ENCODE data around the gene TP53I3.
A peak's percentile ranks its signal among the peaks of the same experiment; 100 is the strongest.
"Not testable (repeated sequence)": the region's sequence is repeated elsewhere in the genome, so short reads cannot be mapped to it uniquely, and the experiment has no call there.

TP53I3 gene

DNA sequence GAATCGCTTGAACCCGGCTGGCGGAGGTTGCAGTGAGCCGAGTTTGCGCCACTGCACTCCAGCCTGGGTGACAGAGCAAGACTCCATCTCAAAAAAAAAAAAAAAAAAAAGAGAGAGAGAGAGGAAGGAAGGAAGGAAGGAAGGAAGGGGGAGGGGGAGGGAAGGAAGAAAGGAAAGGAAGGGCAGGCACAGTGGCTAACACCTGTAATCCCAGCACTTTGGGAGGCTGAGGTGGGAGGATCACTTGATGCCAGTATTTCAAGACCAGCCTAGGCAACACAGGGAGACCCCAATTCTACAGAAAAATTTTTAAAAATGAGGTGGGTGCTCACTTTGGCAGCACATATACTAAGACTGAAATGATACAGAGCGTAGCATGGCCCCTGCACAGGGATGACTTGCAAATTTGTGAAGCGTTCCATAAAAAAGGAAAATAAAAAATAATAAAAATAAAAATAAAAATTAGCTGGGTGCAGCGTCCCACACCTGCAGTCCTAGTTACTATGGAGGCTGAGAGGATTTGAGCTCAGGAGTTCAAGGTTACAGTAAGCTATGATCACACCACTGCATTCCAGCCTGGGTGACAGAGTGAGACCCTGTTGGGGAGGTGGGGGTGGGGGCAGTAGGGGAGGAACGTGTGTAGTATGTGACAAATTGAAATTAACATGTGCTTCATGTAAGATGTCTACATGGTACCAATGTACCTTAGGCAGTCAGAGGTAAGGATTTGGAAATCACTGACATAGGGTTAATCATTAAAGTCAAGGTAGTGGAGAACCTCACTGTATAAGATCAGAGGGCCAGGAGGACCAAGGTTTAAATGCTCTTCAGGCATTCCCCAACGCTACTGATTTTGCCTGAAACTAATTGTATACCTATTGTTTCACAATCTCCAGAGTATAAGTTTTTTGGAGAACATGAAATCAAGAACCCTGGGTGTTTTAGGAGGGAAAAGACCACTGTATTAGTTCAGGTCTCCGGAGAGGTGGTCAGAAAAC lies 38.8 kb downstream of the TP53I3 start:
- Histone ChIP-seq H2AK5ac (ENCODE audit: low read depth, low read length) (no peak overlapping the region), H4K8ac (ENCODE audit: low read depth, low read length) (no peak overlapping the region), H3K14ac (ENCODE audit: low read length) (no peak overlapping the region), H3K9ac (ENCODE audit: low read depth, low read length, poor library complexity) (no peak overlapping the region), H3K79me1 (ENCODE audit: low read depth, low read length) (peaks cover 4% of the 10 kb centered on the region), H2BK120ac (ENCODE audit: low read depth, low read length) (no peak overlapping the region), H2AFZ (ENCODE audit: low read length) (no peak overlapping the region), H3K36me3 (replicated peaks in 1 of 2; ENCODE audit: control insufficient read depth in 2 of 2, insufficient read depth in 2 of 2, low read length in 2 of 2) (peaks cover 0 to 15% of the 10 kb centered on the region in 2 donors), H3K27me3 (ENCODE audit: control insufficient read depth in 3 of 3, insufficient read depth in 3 of 3, low read depth in 1 of 3, low read length in 3 of 3) (peaks cover 0 to 8% (median 0%) of the 10 kb centered on the region in 3 experiments), H3K4me1 (ENCODE audit: control insufficient read depth in 2 of 2, insufficient read depth in 1 of 2, low read depth in 1 of 2, low read length in 2 of 2) (peaks cover 2 to 5% of the 10 kb centered on the region in 2 donors), H3K4ac (ENCODE audit: low read length) (no peak overlapping the region), H2BK15ac (ENCODE audit: low read length) (no peak overlapping the region), H3K18ac (ENCODE audit: low read length) (no peak overlapping the region), H3K23ac (ENCODE audit: low read depth, low read length, poor library complexity) (no peak overlapping the region), H3K27ac (replicated peaks; ENCODE audit: low read length) (no peak overlapping the region), H3K4me2 (ENCODE audit: insufficient read depth, low read length, poor library complexity, severe bottlenecking) (peak overlapping the region; percentile 33), H3K9me3 (replicated peaks in 1 of 2; ENCODE audit: control insufficient read depth in 2 of 2, insufficient read depth in 1 of 2, low read depth in 1 of 2, low read length in 2 of 2) (no peaks in the 10 kb centered on the region), H4K91ac (ENCODE audit: low read depth, low read length, poor library complexity) (no peak overlapping the region), H2BK5ac (ENCODE audit: low read length) (no peak overlapping the region), H2BK12ac (ENCODE audit: low read length) (no peak overlapping the region), H3K4me3 (ENCODE audit: low read length in 2 of 2) (peak overlapping the region in 1 of 2 donors; percentile 70)
- DNase-seq (ENCODE audit: low spot score): no peak
- WGBS, 2 donors (ENCODE audit: extremely low coverage in 2 of 2, insufficient read length in 2 of 2, insufficient replicate concordance in 1 of 2): no CpG with 5 or more reads among the region's 11 CpGs

DNA sequence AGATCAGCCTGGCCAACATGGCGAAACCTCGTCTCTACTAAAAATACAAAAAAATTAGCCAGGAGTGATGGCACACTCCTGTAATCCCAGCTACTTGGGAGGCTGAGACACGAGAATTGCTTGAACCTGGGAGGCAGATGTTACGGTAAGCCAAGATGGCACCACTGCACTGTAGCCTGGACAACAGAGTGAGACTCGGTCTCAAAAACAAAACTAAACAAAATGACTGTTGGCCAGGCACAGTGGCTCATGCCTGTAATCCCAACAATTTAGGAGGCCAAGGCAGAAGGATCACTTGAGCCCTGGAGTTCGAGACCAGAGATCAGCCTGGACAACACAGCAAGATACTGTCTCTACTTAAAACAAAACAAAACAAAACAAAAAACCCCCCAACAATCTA lies 41.5 kb downstream of the TP53I3 start:
- not testable (repeated sequence) for H4K91ac ChIP-seq (ENCODE audit: low read depth, low read length, poor library complexity); H3K9me3 ChIP-seq (replicated peaks in 1 of 2; ENCODE audit: control insufficient read depth in 2 of 2, insufficient read depth in 1 of 2, low read depth in 1 of 2, low read length in 2 of 2); H3K79me1 ChIP-seq (ENCODE audit: low read depth, low read length); H2AFZ ChIP-seq (ENCODE audit: low read length); H2BK5ac ChIP-seq (ENCODE audit: low read length); H3K4me1 ChIP-seq (ENCODE audit: control insufficient read depth in 2 of 2, insufficient read depth in 1 of 2, low read depth in 1 of 2, low read length in 2 of 2); H3K4me3 ChIP-seq (ENCODE audit: low read length in 2 of 2); H3K27ac ChIP-seq (replicated peaks; ENCODE audit: low read length); H2BK12ac ChIP-seq (ENCODE audit: low read length); H3K23ac ChIP-seq (ENCODE audit: low read depth, low read length, poor library complexity); H2AK5ac ChIP-seq (ENCODE audit: low read depth, low read length); H3K4me2 ChIP-seq (ENCODE audit: insufficient read depth, low read length, poor library complexity, severe bottlenecking); H4K8ac ChIP-seq (ENCODE audit: low read depth, low read length); H3K9ac ChIP-seq (ENCODE audit: low read depth, low read length, poor library complexity); H3K14ac ChIP-seq (ENCODE audit: low read length); H2BK15ac ChIP-seq (ENCODE audit: low read length); H2BK120ac ChIP-seq (ENCODE audit: low read depth, low read length); H3K4ac ChIP-seq (ENCODE audit: low read length); DNase-seq (ENCODE audit: low spot score); H3K18ac ChIP-seq (ENCODE audit: low read length); H3K27me3 ChIP-seq (ENCODE audit: control insufficient read depth in 3 of 3, insufficient read depth in 3 of 3, low read depth in 1 of 3, low read length in 3 of 3)
- no CpG with 5 or more reads among the region's 6 CpGs for WGBS, 2 donors (ENCODE audit: extremely low coverage in 2 of 2, insufficient read length in 2 of 2, insufficient replicate concordance in 1 of 2)
- H3K36me3 ChIP-seq (replicated peaks in 1 of 2; ENCODE audit: control insufficient read depth in 2 of 2, insufficient read depth in 2 of 2, low read length in 2 of 2): peaks cover 8 to 29% of the 10 kb centered on the region in 2 donors

DNA sequence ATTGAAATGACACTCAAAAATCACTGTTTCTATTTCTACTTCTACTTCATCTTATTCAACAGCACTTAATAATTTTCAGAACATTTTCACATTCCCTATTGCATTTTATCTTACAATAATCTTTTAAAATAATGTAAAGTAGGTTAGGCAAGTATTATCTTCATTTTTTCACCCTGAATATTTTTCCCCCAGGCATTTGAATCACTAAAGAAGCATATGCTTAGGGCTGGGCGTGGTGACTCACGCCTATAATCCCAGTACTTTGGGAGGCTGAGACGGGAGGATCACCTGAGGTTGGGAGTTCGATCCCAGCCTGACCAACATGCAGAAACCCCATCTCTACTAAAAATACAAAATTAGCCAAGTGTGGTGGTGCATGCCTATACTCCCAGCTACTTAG lies 44.1 kb downstream of the TP53I3 start:
- Histone ChIP-seq H3K36me3 (replicated peaks in 1 of 2; ENCODE audit: control insufficient read depth in 2 of 2, insufficient read depth in 2 of 2, low read length in 2 of 2) (peaks cover 11 to 53% of the 10 kb centered on the region in 2 donors), H3K9ac (ENCODE audit: low read depth, low read length, poor library complexity) (no peak overlapping the region), H3K4me2 (ENCODE audit: insufficient read depth, low read length, poor library complexity, severe bottlenecking) (no peak overlapping the region), H3K4ac (ENCODE audit: low read length) (no peak overlapping the region), H2BK12ac (ENCODE audit: low read length) (no peak overlapping the region), H3K27me3 (ENCODE audit: control insufficient read depth in 3 of 3, insufficient read depth in 3 of 3, low read depth in 1 of 3, low read length in 3 of 3) (no peaks in the 10 kb centered on the region), H2AFZ (ENCODE audit: low read length) (no peak overlapping the region), H3K9me3 (replicated peaks in 1 of 2; ENCODE audit: control insufficient read depth in 2 of 2, insufficient read depth in 1 of 2, low read depth in 1 of 2, low read length in 2 of 2) (no peaks in the 10 kb centered on the region), H3K4me1 (ENCODE audit: control insufficient read depth in 2 of 2, insufficient read depth in 1 of 2, low read depth in 1 of 2, low read length in 2 of 2) (no peaks in the 10 kb centered on the region), H3K79me1 (ENCODE audit: low read depth, low read length) (no peaks in the 10 kb centered on the region), H3K4me3 (ENCODE audit: low read length in 2 of 2) (no peak overlapping the region), H2AK5ac (ENCODE audit: low read depth, low read length) (no peak overlapping the region), H3K27ac (replicated peaks; ENCODE audit: low read length) (no peak overlapping the region), H2BK15ac (ENCODE audit: low read length) (no peak overlapping the region), H3K23ac (ENCODE audit: low read depth, low read length, poor library complexity) (no peak overlapping the region), H4K91ac (ENCODE audit: low read depth, low read length, poor library complexity) (no peak overlapping the region), H4K8ac (ENCODE audit: low read depth, low read length) (no peak overlapping the region), H3K14ac (ENCODE audit: low read length) (no peak overlapping the region), H3K18ac (ENCODE audit: low read length) (no peak overlapping the region), H2BK5ac (ENCODE audit: low read length) (no peak overlapping the region), H2BK120ac (ENCODE audit: low read depth, low read length) (no peak overlapping the region)
- DNase-seq (ENCODE audit: low spot score): no peak
- no CpG with 5 or more reads among the region's 4 CpGs for whole genome bisulfite sequencing, 2 donors (ENCODE audit: extremely low coverage in 2 of 2, insufficient read length in 2 of 2, insufficient replicate concordance in 1 of 2)

DNA sequence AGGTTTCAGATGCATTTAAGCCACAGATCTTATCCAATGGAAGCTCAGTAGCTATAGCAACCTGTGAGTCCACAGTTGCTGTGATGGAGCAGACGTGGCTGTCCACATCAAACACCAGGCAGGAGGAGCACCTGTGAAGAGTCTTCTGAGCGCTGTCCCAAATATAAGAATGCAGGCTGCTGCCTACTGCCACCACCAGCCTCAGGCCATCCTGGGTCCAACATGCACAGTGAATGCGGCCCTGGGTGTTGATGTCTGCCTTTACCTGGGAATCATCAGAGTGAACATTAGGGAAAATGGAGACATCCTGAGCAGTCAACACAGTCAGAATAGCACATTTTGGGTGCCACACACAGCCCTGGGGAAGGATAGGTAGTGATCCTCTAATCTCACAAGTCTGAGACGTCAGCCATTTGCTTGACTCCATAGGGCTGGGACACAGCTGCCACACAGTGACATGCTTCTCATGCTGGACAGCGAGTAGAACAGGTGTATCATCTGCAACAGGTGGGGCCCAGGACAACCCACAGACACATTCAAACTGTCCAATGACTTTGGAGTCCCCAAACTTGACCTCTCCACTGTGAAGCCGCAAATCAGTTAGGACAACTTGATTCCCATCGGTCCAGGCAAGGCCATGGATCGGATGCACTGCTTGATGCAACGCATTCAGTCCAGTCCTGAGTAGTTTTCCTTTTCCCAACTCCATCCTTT lies 45.7 kb downstream of the TP53I3 start:
- no CpG with 5 or more reads among the region's 9 CpGs for WGBS, 2 donors (ENCODE audit: extremely low coverage in 2 of 2, insufficient read length in 2 of 2, insufficient replicate concordance in 1 of 2)

More for the DNA sequence above, 45.7 kb downstream of the TP53I3 start:
- Histone ChIP-seq H4K8ac (ENCODE audit: low read depth, low read length) (no peak overlapping the region), H3K79me1 (ENCODE audit: low read depth, low read length) (no peaks in the 10 kb centered on the region), H4K91ac (ENCODE audit: low read depth, low read length, poor library complexity) (no peak overlapping the region), H2AK5ac (ENCODE audit: low read depth, low read length) (no peak overlapping the region), H2BK15ac (ENCODE audit: low read length) (no peak overlapping the region), H3K9ac (ENCODE audit: low read depth, low read length, poor library complexity) (no peak overlapping the region), H3K27me3 (ENCODE audit: control insufficient read depth in 3 of 3, insufficient read depth in 3 of 3, low read depth in 1 of 3, low read length in 3 of 3) (no peaks in the 10 kb centered on the region), H3K9me3 (replicated peaks in 1 of 2; ENCODE audit: control insufficient read depth in 2 of 2, insufficient read depth in 1 of 2, low read depth in 1 of 2, low read length in 2 of 2) (no peaks in the 10 kb centered on the region), H3K27ac (replicated peaks; ENCODE audit: low read length) (no peak overlapping the region), H3K14ac (ENCODE audit: low read length) (no peak overlapping the region), H3K18ac (ENCODE audit: low read length) (no peak overlapping the region), H3K4me1 (ENCODE audit: control insufficient read depth in 2 of 2, insufficient read depth in 1 of 2, low read depth in 1 of 2, low read length in 2 of 2) (no peaks in the 10 kb centered on the region), H3K23ac (ENCODE audit: low read depth, low read length, poor library complexity) (no peak overlapping the region), H3K4me2 (ENCODE audit: insufficient read depth, low read length, poor library complexity, severe bottlenecking) (no peak overlapping the region), H2BK12ac (ENCODE audit: low read length) (no peak overlapping the region), H2BK5ac (ENCODE audit: low read length) (no peak overlapping the region), H3K36me3 (replicated peaks in 1 of 2; ENCODE audit: control insufficient read depth in 2 of 2, insufficient read depth in 2 of 2, low read length in 2 of 2) (peaks cover 11 to 60% of the 10 kb centered on the region in 2 donors), H2AFZ (ENCODE audit: low read length) (no peak overlapping the region), H2BK120ac (ENCODE audit: low read depth, low read length) (no peak overlapping the region), H3K4ac (ENCODE audit: low read length) (no peak overlapping the region), H3K4me3 (ENCODE audit: low read length in 2 of 2) (no peak overlapping the region)
- DNase-seq (ENCODE audit: low spot score): no peak

Measured in neuronal stem cell (in vitro differentiated cells).